Stomach (tissue), 9 donors: Measurements from ENCODE around the gene PANK2. TPM values are rescaled to one million over a fixed set of nuclear protein-coding genes. Genes with fewer than 3 reads are reported as not detected.
"Not testable (repeated sequence)": the region's sequence is repeated elsewhere in the genome, so short reads cannot be mapped to it uniquely, and the experiment has no call there.

Experiments
- DNase-seq, 2 donors: peaks; one replicate each; pipeline versions ENCODE4 v3.0.0 to v3.0.0-alpha.2; 2013 to 2019
- H3K27ac ChIP-seq, 5 donors: fragments of 200-600 bp in 4 of 5; sonication (generic) in 4 of 5; one replicate each; pipeline ENCODE4 v1.5.1; 2013 to 2019; ENCODE audit warnings: mild to moderate bottlenecking in 1 of 5, moderate library complexity in 1 of 5
- H3K27me3 ChIP-seq, 3 donors: fragments of 200-600 bp; sonication (generic); one replicate each; pipeline ENCODE4 v1.5.1; 2017 to 2019; ENCODE audit warnings: mixed run types in 1 of 3
- H3K36me3 ChIP-seq, 4 donors: fragments of 200-600 bp; sonication (generic); 1 replicate in 3 of 4; 2 replicates in 1 of 4; pipeline ENCODE4 v1.5.1; 2016 to 2019
- H3K4me1 ChIP-seq, 4 donors: fragments of 200-600 bp; sonication (generic); one replicate each; pipeline ENCODE4 v1.5.1; 2016 to 2019
- H3K4me3 ChIP-seq, 4 donors: fragments of 200-600 bp; sonication (generic) in 3 of 4; one replicate each; pipeline ENCODE4 v1.5.1; 2016 to 2019; ENCODE audit warnings: mild to moderate bottlenecking in 1 of 4
- H3K9me3 ChIP-seq, 4 donors: fragments of 200-600 bp; sonication (generic); one replicate each; pipeline ENCODE4 v1.5.1; 2016 to 2019
- EP300 ChIP-seq: sonication (generic); formaldehyde crosslinking; IDR thresholded peaks from one replicate; pipeline ENCODE4 v1.6.1; 2017; ENCODE audit warnings: antibody characterized with exemption
- POLR2A ChIP-seq, 4 donors: fragments of 450-650 bp; IDR thresholded peaks; one replicate each; pipeline ENCODE4 v1.6.1; 2016; ENCODE audit warnings: antibody characterized with exemption in 4 of 4, control low read depth in 2 of 4, mild to moderate bottlenecking in 1 of 4, moderate library complexity in 1 of 4
- POLR2AphosphoS5 ChIP-seq, 3 donors: sonication (generic); formaldehyde crosslinking; IDR thresholded peaks; one replicate each; pipeline ENCODE4 v1.6.1; 2016; ENCODE audit warnings: antibody characterized with exemption in 3 of 3
- WGBS, 5 donors: extraction: QIAGEN DNeasy Blood & Tissue Kit in 3 of 5; methylation state at CpG; one replicate each; pipeline versions ENCODE4 v1.1.5 to v1.1.7; 2013 to 2018; 5-methylcytosine and 5-hydroxymethylcytosine counted together
- intact Hi-C: fragments of 100-400 bp; cut with DNase I; formaldehyde crosslinking; loops from one replicate; pipeline ENCODE4 v1.15.1; 2023; ENCODE audit warnings: low total_unique reads
- polyA plus RNA-seq, 3 donors: library from polyadenylated mRNA; stranded (reverse); fragments of 200-250 nt; gene quantifications; one replicate each; pipeline ENCODE4 v1.2.3, GENCODE V29; 2013
- total RNA-seq, 5 donors: library from RNA; depleted of rRNA; stranded (reverse); fragments of >200 nt; gene quantifications; one replicate each; pipeline versions ENCODE4 v1.1.0 to v1.2.3, GENCODE V29; 2014 to 2016
- TF ChIP-seq, protein P1 (sequence below), 7 experiments: fragments of 450-650 bp in 4 of 7; fragments of 200-600 bp in 3 of 7; sonication (generic) in 3 of 7; IDR thresholded peaks; one replicate each; pipeline ENCODE4 v1.5.1; 2016 to 2019; ENCODE audit warnings: antibody characterized with exemption in 7 of 7, control low read depth in 2 of 7, mild to moderate bottlenecking in 1 of 7
- donor health status: healthy with polysubstance abuse.
- donor health status: Bipolar disorder and iron deficiency.
- donor health status: healthy.

Gene PANK2
- total and polyA plus RNA-seq, 8 donors, result 8.8 to 68.4 (median 26.8) TPM

DNA sequence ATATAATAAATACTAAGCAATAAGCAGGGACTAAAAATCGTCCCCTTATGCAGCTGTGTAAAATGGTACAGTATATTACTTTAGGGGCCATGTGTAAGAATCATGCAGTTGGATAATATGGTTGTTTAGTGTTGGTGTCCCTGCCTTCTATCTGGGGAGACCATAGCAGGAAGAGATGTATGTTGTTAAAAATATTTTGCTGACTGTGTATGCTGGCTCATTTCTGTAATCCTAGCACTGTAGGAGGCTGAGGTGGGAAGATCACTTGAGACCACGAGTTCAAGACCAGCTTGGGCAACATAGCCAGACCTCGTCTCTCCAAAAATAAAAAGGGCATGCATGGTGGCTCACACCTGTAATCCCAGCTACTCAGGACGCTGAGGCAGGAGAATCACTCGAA is 5.6 kb downstream of the PANK2 start:
- DNase-seq, result no peak
- Histone ChIP-seq H3K27ac (no peak overlapping the region), H3K27me3 (no peaks in the 10 kb centered on the region), H3K9me3 (no peaks in the 10 kb centered on the region), H3K36me3 (no peaks in the 10 kb centered on the region), H3K4me1 (peaks cover 65 to 98% (median 84%) of the 10 kb centered on the region in 4 donors), H3K4me3 (no peak overlapping the region)
- WGBS, 5 donors, result 72 to 83% (median 79%) methylated on average over 5 of the region's 5 CpGs
- intact Hi-C loops, result no loop called here
- TF ChIP-seq, protein P1, sequence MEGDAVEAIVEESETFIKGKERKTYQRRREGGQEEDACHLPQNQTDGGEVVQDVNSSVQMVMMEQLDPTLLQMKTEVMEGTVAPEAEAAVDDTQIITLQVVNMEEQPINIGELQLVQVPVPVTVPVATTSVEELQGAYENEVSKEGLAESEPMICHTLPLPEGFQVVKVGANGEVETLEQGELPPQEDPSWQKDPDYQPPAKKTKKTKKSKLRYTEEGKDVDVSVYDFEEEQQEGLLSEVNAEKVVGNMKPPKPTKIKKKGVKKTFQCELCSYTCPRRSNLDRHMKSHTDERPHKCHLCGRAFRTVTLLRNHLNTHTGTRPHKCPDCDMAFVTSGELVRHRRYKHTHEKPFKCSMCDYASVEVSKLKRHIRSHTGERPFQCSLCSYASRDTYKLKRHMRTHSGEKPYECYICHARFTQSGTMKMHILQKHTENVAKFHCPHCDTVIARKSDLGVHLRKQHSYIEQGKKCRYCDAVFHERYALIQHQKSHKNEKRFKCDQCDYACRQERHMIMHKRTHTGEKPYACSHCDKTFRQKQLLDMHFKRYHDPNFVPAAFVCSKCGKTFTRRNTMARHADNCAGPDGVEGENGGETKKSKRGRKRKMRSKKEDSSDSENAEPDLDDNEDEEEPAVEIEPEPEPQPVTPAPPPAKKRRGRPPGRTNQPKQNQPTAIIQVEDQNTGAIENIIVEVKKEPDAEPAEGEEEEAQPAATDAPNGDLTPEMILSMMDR (IDR thresholded peaks at IDR 0.05), result no peak
- TF ChIP-seq POLR2AphosphoS5 (IDR thresholded peaks at IDR 0.05) (no peak), EP300 (no peak), POLR2A (IDR thresholded peaks at IDR 0.05) (no peak)

DNA sequence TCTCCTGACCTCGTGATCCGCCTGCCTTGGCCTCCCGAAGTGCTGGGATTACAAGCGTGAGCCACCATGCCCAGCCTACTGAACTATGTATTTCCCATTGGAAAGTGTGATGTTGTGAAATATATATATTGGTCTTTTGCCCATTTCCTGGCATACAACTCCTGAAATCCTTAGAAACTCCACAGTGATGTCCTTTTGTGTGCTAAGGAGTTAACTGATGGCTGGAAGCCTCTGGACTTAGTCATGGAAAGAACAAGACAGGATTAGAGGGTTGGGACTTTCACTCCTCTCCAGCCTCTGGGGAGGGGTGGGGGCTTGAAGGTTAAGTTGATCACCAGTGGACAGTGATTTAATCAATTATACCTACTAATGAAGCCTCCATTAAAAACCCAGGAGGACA is 7.1 kb downstream of the PANK2 start:
- Histone ChIP-seq H3K36me3 (no peaks in the 10 kb centered on the region), H3K27me3 (no peaks in the 10 kb centered on the region), H3K27ac (peak overlapping the region in 1 of 5 donors; percentile 16), H3K4me3 (peak overlapping the region in 1 of 4 donors; percentile 6), H3K4me1 (peaks cover 72 to 100% (median 86%) of the 10 kb centered on the region in 4 donors), H3K9me3 (no peaks in the 10 kb centered on the region)
- intact Hi-C loops, result no loop called here
- DNase-seq, result no peak
- WGBS, 5 donors, result 67 to 90% (median 87%) methylated on average over 4 of the region's 4 CpGs
- TF ChIP-seq POLR2A (IDR thresholded peaks at IDR 0.05) (no peak), EP300 (no peak), POLR2AphosphoS5 (IDR thresholded peaks at IDR 0.05) (no peak)
- TF ChIP-seq, protein P1 (IDR thresholded peaks at IDR 0.05), result no peak

DNA sequence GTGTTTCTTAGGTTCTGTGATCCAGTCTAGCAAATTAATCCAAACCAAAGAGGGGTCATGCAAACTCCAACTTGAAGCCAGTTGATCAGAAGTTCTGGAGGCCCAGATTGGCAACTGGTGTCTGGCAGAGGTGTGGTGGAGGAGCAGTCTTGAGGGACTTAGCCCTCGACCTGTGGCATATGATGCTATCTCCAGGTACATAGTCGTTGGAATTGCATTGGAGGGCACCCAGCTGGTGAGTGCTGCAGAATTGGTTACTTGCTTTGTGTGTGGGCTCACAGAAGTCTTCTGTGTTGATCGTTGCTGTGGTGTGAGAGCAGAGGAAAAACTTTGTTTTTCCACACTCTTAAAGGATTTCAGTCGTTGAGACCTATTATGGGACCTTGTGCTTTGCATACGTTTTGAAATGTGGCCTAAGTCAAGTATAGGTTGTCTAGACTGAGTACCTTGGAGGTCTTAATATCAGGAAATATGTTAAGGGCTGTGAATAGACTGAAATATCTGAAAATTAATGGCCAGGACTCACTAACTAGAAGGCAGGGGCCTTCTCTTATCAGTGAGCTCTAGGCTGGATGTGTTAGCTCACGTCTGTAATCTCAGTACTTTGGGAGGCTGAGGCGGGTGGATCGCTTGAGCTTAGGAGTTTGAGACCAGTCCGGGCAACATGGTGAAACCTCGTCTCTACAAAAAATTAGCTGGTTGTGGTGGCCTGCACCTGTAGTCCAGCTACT is 7.8 kb downstream of the PANK2 start:
- 43 to 58% (median 51%) methylated on average over 8 to 10 of the region's 10 CpGs for WGBS, 5 donors
- no peaks in the 10 kb centered on the region for H3K27me3 ChIP-seq
- intact Hi-C loops, result no loop called here
- peak overlapping the region in 1 of 4 donors; percentile 6 for H3K4me3 ChIP-seq
- DNase-seq, result no peak
- no peaks in the 10 kb centered on the region for H3K9me3 ChIP-seq
- TF ChIP-seq POLR2AphosphoS5 (IDR thresholded peaks at IDR 0.05) (no peak), EP300 (no peak), POLR2A (IDR thresholded peaks at IDR 0.05) (no peak)
- TF ChIP-seq, protein P1 (IDR thresholded peaks at IDR 0.05), result no peak
- peaks cover 68 to 100% (median 83%) of the 10 kb centered on the region in 4 donors for H3K4me1 ChIP-seq
- H3K27ac ChIP-seq, result peak overlapping the region in 1 of 5 donors; percentile 16
- H3K36me3 ChIP-seq, result no peaks in the 10 kb centered on the region

DNA sequence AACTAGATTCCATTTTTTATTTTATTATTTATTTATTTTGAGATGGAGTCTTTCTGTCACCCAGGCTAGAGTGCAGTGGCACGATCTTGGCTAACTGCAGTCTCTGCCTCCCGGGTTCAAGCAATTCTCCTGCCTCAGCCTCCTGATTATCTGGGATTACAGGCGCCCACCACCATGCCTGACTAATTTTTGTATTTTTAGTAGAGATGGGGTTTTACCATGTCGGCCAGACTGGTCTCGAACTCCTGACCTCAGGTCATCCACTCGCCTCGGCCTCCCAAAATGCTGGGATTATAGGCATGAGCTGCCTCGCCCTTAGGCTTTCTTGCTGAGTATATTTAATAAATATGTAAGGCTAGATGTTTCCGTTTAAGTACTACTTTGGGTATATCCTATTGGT is 9.0 kb downstream of the PANK2 start:
- H3K27me3 ChIP-seq, intact Hi-C loops: not testable (repeated sequence)

DNA sequence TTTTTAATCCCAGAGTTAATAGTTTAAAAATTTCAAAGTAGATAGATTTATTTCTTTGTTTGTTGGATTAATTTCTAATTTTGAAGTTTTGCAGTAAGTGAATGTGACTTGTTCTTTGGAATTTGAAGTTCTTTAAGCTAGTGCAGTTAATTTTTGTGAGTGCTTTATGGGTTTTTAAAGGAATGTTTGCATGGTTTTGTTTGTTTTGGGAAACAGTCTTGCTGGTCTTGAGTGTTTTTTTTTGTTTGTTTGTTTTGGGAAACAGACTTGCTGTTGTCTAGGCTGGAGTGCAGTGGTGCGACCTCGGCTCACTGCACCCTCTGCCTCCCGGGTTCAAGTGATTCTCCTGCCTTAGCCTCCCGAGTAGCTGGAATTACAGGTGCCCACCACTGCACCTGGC is 9.5 kb downstream of the PANK2 start:
- no peak overlapping the region for H3K27ac ChIP-seq
- H3K27me3 ChIP-seq, result no peaks in the 10 kb centered on the region
- DNase-seq, result no peak
- WGBS, 5 donors, result 40 to 61% (median 53%) methylated on average over 4 of the region's 4 CpGs
- intact Hi-C loops, result no loop called here
- no peak overlapping the region for H3K4me3 ChIP-seq
- no peaks in the 10 kb centered on the region for H3K36me3 ChIP-seq
- TF ChIP-seq EP300 (no peak), POLR2AphosphoS5 (IDR thresholded peaks at IDR 0.05) (no peak), POLR2A (IDR thresholded peaks at IDR 0.05) (no peak)
- TF ChIP-seq, protein P1 (IDR thresholded peaks at IDR 0.05), result no peak
- no peaks in the 10 kb centered on the region for H3K9me3 ChIP-seq
- H3K4me1 ChIP-seq, result peaks cover 56 to 100% (median 77%) of the 10 kb centered on the region in 4 donors

More for the DNA sequence above, 9.0 kb downstream of the PANK2 start:
- peaks cover 60 to 100% (median 79%) of the 10 kb centered on the region in 4 donors for H3K4me1 ChIP-seq
- DNase-seq, H3K27ac ChIP-seq, H3K9me3 ChIP-seq, H3K4me3 ChIP-seq, H3K36me3 ChIP-seq: not testable (repeated sequence)
- WGBS, 5 donors, result 78 to 86% (median 84%) methylated on average over 9 of the region's 9 CpGs
